ENCODE measurements around the gene CNNM2.
"Not testable (repeated sequence)": the region's sequence is repeated elsewhere in the genome, so short reads cannot be mapped to it uniquely, and the experiment has no call there.

Gene CNNM2

GRCh38 chr10:102967123-102967522, 49.0 kb downstream of the CNNM2 start:
- DNase-seq (ENCODE audit: low spot score) = no peak

GRCh38 chr10:102970562-102971340, 52.7 kb downstream of the CNNM2 start:
- no peak for DNase-seq (ENCODE audit: low spot score)

- no peak for DNase-seq (ENCODE audit: low spot score)
Measured at GRCh38 chr10:102975483-102976379, 57.6 kb downstream of the CNNM2 start.

GRCh38 chr10:102976380-102976726, 58.3 kb downstream of the CNNM2 start:
- DNase-seq (ENCODE audit: low spot score) = not testable (repeated sequence)

- no peak for DNase-seq (ENCODE audit: low spot score)
Measured at GRCh38 chr10:102982296-102982695, 64.2 kb downstream of the CNNM2 start.

GRCh38 chr10:102984086-102984485, 66.0 kb downstream of the CNNM2 start:
- DNase-seq (ENCODE audit: low spot score) = no peak

GRCh38 chr10:102985811-102986210, 67.7 kb downstream of the CNNM2 start:
- no peak for DNase-seq (ENCODE audit: low spot score)

GRCh38 chr10:102988404-102989314, 70.6 kb downstream of the CNNM2 start:
- DNase-seq (ENCODE audit: low spot score) = no peak

GRCh38 chr10:102994531-102995295, 76.6 kb downstream of the CNNM2 start:
- DNase-seq (ENCODE audit: low spot score) = no peak

- no peak for DNase-seq (ENCODE audit: low spot score)
Measured at GRCh38 chr10:102996876-102997275, 78.8 kb downstream of the CNNM2 start.

GRCh38 chr10:102997998-102998397, 79.9 kb downstream of the CNNM2 start:
- no peak for DNase-seq (ENCODE audit: low spot score)

GRCh38 chr10:102998399-102998907, 80.4 kb downstream of the CNNM2 start:
- no peak for DNase-seq (ENCODE audit: low spot score)

GRCh38 chr10:103000050-103000449, 82.0 kb downstream of the CNNM2 start:
- DNase-seq (ENCODE audit: low spot score) = not testable (repeated sequence)

GRCh38 chr10:103007017-103007416, 88.9 kb downstream of the CNNM2 start:
- no peak for DNase-seq (ENCODE audit: low spot score)

GRCh38 chr10:103013416-103013815, 95.3 kb downstream of the CNNM2 start:
- DNase-seq (ENCODE audit: low spot score) = no peak

- DNase-seq (ENCODE audit: low spot score) = no peak
Measured at GRCh38 chr10:103019425-103019824, 101.3 kb downstream of the CNNM2 start.

GRCh38 chr10:103021150-103021899, 103.2 kb downstream of the CNNM2 start:
- no peak for DNase-seq (ENCODE audit: low spot score)

GRCh38 chr10:103021900-103022293, 103.8 kb downstream of the CNNM2 start:
- no peak for DNase-seq (ENCODE audit: low spot score)

- DNase-seq (ENCODE audit: low spot score) = no peak
Measured at GRCh38 chr10:103025696-103026095, 107.6 kb downstream of the CNNM2 start.

- no peak for DNase-seq (ENCODE audit: low spot score)
Measured at GRCh38 chr10:103038570-103038969, 120.5 kb downstream of the CNNM2 start.

Data from LoVo (cell line).